Mesothelial cell of epicardium (in vitro differentiated cells): ENCODE results near the gene IGF2R. TPM values are rescaled to one million over a fixed set of nuclear protein-coding genes. Genes with fewer than 3 reads are reported as not detected.
"Not testable (repeated sequence)": the region's sequence is repeated elsewhere in the genome, so short reads cannot be mapped to it uniquely, and the experiment has no call there.

Experiments
- DNase-seq, 2 experiments: peaks; one replicate each; pipeline ENCODE4 v3.0.0; 2021; ENCODE audit warnings: low spot score in 2 of 2; ENCODE audit not compliant: unreplicated experiment in 2 of 2
- H3K27ac Mint-ChIP-seq: 2 replicates; pipeline ENCODE4 v1.8.0; 2021; ENCODE audit warnings: mixed read lengths
- H3K27me3 Mint-ChIP-seq: 2 replicates; pipeline ENCODE4 v1.8.0; 2021; ENCODE audit warnings: low read depth, mixed read lengths
- H3K36me3 Mint-ChIP-seq: 2 replicates; pipeline ENCODE4 v1.8.0; 2021; ENCODE audit warnings: mixed read lengths
- H3K4me1 Mint-ChIP-seq: 2 replicates; pipeline ENCODE4 v1.8.0; 2021; ENCODE audit warnings: mixed read lengths
- H3K4me3 Mint-ChIP-seq: 2 replicates; pipeline ENCODE4 v1.8.0; 2021; ENCODE audit warnings: mild to moderate bottlenecking, moderate library complexity, mixed read lengths
- H3K9me3 Mint-ChIP-seq: 2 replicates; pipeline ENCODE4 v1.8.0; 2021; ENCODE audit warnings: mixed read lengths
- total RNA-seq: library from RNA; stranded (reverse); gene quantifications from 3 replicates; pipeline ENCODE4 v1.2.1, GENCODE V29; 2021
- TF ChIP-seq, protein P1 (sequence below): fragments of 200-600 bp; sonication (generic); IDR thresholded peaks from one replicate; pipeline ENCODE4 v1.5.0; 2021; ENCODE audit warnings: antibody characterized with exemption; ENCODE audit not compliant: unreplicated experiment

IGF2R gene
- total RNA-seq, 1 donor from 2014 or later, result 112 TPM

DNA sequence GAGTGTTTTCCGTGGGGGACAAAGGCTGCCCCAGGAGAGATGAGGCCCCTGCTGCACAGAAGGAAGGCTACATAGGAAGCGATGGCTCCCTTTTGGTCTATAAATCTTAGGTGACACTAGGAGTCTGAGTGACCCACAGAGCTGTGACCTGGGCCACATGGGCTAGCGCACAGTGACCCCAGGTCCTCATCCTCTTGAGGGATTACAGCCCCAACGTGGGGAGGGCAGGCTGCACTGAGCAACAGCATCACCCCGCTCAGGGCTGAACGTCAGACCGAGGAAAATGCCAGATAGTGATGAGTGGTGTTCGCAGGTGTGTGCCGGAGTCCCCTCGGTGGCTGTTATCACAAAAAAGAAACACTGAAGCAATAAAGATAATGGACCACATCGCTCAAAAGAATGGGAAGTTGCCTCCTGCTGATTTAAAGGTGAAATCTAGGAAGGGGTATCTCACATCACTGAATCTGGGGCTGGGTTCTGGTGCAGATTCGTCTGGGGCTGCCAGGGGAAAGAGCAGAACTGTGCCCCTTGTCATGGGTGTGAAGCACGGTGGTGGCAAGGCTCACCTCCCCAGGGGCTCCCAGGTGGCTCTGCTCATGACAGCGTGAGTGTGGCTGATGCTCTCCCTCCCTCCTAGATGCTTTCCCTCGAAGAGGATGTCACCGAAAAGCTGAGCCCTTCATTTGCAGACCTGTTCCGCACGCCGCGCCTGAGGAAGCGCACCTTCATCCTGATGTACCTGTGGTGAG is 167.2 kb downstream of the IGF2R start:
- no peak overlapping the region for H3K27ac Mint-ChIP-seq
- peaks cover 21% of the 10 kb centered on the region for H3K4me1 Mint-ChIP-seq
- no peak for DNase-seq
- peaks cover 7% of the 10 kb centered on the region for H3K36me3 Mint-ChIP-seq
- no peaks in the 10 kb centered on the region for H3K9me3 Mint-ChIP-seq
- no peaks in the 10 kb centered on the region for H3K27me3 Mint-ChIP-seq
- TF ChIP-seq, protein P1, sequence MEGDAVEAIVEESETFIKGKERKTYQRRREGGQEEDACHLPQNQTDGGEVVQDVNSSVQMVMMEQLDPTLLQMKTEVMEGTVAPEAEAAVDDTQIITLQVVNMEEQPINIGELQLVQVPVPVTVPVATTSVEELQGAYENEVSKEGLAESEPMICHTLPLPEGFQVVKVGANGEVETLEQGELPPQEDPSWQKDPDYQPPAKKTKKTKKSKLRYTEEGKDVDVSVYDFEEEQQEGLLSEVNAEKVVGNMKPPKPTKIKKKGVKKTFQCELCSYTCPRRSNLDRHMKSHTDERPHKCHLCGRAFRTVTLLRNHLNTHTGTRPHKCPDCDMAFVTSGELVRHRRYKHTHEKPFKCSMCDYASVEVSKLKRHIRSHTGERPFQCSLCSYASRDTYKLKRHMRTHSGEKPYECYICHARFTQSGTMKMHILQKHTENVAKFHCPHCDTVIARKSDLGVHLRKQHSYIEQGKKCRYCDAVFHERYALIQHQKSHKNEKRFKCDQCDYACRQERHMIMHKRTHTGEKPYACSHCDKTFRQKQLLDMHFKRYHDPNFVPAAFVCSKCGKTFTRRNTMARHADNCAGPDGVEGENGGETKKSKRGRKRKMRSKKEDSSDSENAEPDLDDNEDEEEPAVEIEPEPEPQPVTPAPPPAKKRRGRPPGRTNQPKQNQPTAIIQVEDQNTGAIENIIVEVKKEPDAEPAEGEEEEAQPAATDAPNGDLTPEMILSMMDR, result no peak
- H3K4me3 Mint-ChIP-seq, result no peak overlapping the region

DNA sequence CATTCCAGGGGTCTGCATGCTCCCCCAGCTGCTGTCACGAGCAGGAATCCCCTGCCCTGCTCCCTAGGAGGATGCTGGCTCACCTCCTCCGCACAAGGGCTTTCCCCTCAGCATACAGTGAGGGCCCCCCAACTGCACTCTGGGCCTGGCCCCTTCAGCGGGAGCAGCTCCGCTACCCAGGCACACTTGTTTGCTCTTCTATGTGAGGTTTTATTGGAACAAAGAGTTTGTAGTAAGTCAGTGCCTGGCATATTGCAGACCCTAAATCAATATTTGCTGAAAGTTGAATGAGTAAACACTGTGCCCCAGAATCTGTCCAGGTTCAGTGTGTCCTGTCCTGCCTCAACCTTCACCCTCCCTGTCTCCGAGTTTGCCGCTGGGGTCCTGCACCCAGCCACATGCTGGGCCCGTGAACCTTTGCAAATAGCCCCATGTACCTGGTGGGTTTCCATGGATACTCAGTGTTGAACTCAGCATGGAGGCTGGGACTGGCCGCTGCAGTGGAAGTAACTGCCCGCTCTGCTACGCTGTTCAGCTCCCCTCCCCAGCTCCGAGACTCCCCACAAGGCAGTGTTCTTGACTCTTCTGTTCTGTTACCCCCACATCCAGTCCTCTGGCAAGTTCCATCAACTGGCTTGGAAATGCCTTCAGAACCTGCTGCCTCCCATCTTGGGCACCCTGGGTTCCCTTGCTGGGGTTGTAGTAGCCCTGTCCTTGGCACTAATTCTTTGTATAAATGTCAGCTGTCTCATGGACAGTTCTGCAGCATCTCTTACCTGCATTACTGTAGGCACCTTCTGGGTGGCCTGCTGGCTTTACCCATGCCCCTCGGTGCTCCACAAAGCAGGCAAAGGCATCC is 168.5 kb downstream of the IGF2R start:
- H3K27me3 Mint-ChIP-seq, result no peaks in the 10 kb centered on the region
- no peak overlapping the region for H3K27ac Mint-ChIP-seq
- TF ChIP-seq, protein P1, result no peak
- peaks cover 5% of the 10 kb centered on the region for H3K36me3 Mint-ChIP-seq
- H3K9me3 Mint-ChIP-seq, result no peaks in the 10 kb centered on the region
- H3K4me3 Mint-ChIP-seq, result no peak overlapping the region
- peaks cover 31% of the 10 kb centered on the region for H3K4me1 Mint-ChIP-seq
- DNase-seq, result no peak

DNA sequence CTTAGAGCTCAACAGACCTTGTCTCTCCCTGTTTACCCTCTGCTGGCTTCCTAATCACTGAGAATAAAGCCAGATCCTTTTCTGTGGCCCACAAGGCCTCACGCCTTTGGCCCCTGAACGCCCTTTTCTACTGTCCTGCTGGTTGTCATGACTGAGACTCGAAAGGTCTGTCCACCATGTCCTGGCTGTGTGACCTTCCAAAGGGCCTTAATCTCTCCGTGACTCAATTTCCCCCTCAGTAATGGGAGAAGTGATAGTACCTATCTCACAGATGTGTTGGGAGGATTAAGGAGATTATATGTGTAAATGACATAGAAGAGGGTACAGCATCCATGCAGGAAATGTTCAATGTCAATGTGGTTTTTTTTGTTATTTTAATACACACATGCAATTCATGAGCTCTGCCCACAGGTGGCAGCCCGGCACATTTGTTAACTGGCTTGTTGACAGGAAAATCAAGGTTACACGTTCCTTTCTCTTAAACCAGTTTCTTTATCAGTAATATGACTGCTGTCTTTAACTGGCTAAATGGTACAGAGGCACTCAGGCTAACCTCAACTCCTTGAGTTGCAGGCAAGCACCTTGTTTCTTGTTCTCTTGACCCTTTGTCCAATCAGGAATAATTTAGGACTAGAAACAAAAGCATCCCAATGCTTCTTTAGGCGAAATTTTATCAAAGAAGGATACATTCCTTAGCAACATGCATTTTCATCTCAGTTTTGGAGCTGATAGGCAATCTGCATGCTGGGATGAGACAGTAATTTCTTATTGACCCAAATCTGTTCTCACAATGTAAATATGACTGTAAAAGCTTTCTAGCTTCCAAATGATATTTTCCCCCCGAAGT is 169.3 kb downstream of the IGF2R start:
- peak overlapping the region; percentile 50 for H3K27ac Mint-ChIP-seq
- DNase-seq, result peak in 1 of 2 experiments; percentile 59
- H3K36me3 Mint-ChIP-seq, result peaks cover 2% of the 10 kb centered on the region
- no peaks in the 10 kb centered on the region for H3K9me3 Mint-ChIP-seq
- H3K27me3 Mint-ChIP-seq, result no peaks in the 10 kb centered on the region
- peaks cover 31% of the 10 kb centered on the region for H3K4me1 Mint-ChIP-seq
- H3K4me3 Mint-ChIP-seq, result no peak overlapping the region
- TF ChIP-seq, protein P1, result peak; percentile 81

DNA sequence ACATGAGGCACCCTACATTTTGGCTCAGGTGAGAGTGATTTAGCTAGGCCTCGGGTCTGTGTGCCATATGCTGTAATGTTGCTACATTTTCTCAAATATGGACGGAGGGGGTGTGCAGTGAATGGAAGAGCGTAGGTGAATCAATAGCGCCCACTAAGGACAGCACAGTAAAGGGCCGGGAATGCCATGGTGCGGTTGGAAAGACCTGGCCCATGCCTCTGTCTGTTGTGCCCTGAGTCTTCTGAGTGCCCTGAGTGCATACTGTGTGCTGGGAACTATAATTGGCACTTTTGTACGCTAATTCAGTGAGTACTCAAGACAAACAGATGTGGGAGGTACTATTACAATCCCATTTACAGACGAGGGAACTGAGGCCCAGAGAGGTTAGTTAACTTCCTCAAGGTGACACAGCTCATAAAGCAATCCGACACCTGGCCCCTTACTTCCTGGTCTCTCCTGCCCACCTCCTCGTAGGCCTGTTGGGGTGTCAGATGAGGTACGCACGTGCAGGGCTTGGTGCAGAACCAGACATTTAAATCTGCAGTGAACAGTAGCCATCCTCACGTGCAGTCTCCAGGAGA is 170.0 kb downstream of the IGF2R start:
- Mint-ChIP-seq H3K4me1 (peaks cover 31% of the 10 kb centered on the region), H3K27me3 (no peaks in the 10 kb centered on the region), H3K36me3 (peaks cover 4% of the 10 kb centered on the region), H3K27ac (peak overlapping the region; percentile 75), H3K9me3 (no peaks in the 10 kb centered on the region), H3K4me3 (no peak overlapping the region)
- DNase-seq, result no peak
- TF ChIP-seq, protein P1, result no peak

DNA sequence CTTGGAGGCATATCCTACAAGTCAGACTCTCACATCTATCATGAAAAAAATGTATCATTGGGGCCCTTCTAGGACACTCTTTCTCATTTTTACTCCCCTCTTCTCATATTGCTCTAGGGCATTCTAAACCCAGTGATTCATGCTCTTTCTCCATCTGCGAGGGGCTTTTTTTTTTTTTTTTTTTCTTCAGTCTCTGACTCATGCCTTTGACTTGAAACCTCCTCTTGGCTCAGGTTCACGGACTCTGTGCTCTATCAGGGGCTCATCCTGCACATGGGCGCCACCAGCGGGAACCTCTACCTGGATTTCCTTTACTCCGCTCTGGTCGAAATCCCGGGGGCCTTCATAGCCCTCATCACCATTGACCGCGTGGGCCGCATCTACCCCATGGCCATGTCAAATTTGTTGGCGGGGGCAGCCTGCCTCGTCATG is 170.6 kb downstream of the IGF2R start:
- Mint-ChIP-seq H3K27me3 (no peaks in the 10 kb centered on the region), H3K36me3 (peaks cover 8% of the 10 kb centered on the region), H3K9me3 (peaks cover 5% of the 10 kb centered on the region), H3K27ac (peak overlapping the region; percentile 75), H3K4me1 (peaks cover 31% of the 10 kb centered on the region), H3K4me3 (no peak overlapping the region)
- TF ChIP-seq, protein P1, result no peak
- no peak for DNase-seq

DNA sequence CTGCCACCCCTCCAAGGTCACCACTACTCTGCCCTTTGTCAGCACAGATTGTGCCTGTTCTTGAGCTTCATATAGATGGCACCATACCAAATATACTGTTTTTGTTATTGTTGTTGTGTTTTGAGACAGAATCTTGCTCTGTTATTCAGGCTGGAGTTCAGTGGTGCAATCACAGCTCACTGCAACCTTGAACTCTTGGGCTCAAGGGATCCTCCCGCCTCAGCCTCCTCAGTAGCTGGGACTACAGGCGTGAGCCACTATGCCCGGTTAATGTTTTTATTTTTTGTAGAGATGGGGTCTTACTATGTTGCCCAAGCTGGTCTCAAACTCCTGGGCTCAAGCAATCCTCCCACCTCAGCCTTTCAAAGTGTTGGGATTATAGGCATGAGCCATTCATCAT is 171.6 kb downstream of the IGF2R start:
- peaks cover 31% of the 10 kb centered on the region for H3K4me1 Mint-ChIP-seq
- not testable (repeated sequence) for H3K9me3 Mint-ChIP-seq, H3K27me3 Mint-ChIP-seq, H3K27ac Mint-ChIP-seq, H3K4me3 Mint-ChIP-seq, DNase-seq
- peaks cover 15% of the 10 kb centered on the region for H3K36me3 Mint-ChIP-seq
